ENCODE data around the gene JPT1.

- TF ChIP-seq ZNF626 (tag by site-specific recombination; IDR thresholded peaks at IDR 0.05) (no peak), MEIS1 (CRISPR knock-in tag; IDR thresholded peaks at IDR 0.05; ENCODE audit: borderline replicate concordance) (no peak), REPIN1 (tag by site-specific recombination; IDR thresholded peaks at IDR 0.05; ENCODE audit: low read depth) (no peak), CTCF (tag by site-specific recombination; IDR thresholded peaks at IDR 0.05) (no peak)
- TF ChIP-seq, protein P1, sequence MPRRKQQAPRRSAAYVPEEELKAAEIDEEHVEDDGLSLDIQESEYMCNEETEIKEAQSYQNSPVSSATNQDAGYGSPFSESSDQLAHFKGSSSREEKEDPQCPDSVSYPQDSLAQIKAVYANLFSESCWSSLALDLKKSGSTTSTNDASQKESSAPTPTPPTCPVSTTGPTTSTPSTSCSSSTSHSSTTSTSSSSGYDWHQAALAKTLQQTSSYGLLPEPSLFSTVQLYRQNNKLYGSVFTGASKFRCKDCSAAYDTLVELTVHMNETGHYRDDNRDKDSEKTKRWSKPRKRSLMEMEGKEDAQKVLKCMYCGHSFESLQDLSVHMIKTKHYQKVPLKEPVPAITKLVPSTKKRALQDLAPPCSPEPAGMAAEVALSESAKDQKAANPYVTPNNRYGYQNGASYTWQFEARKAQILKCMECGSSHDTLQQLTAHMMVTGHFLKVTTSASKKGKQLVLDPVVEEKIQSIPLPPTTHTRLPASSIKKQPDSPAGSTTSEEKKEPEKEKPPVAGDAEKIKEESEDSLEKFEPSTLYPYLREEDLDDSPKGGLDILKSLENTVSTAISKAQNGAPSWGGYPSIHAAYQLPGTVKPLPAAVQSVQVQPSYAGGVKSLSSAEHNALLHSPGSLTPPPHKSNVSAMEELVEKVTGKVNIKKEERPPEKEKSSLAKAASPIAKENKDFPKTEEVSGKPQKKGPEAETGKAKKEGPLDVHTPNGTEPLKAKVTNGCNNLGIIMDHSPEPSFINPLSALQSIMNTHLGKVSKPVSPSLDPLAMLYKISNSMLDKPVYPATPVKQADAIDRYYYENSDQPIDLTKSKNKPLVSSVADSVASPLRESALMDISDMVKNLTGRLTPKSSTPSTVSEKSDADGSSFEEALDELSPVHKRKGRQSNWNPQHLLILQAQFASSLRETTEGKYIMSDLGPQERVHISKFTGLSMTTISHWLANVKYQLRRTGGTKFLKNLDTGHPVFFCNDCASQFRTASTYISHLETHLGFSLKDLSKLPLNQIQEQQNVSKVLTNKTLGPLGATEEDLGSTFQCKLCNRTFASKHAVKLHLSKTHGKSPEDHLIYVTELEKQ (tag by site-specific recombination; IDR thresholded peaks at IDR 0.05; ENCODE audit: borderline replicate concordance), result no peak
Observed at GRCh38 chr17:75152922-75153779, 1.2 kb downstream of the JPT1 start.

All from HEK293 (cell line).